Measurements from ENCODE around the gene SPDEF.

- TF ChIP-seq CTCF (conservative IDR thresholded peaks at IDR 0.05; ENCODE audit: low read depth in 2 of 2) (no peak), EZH2phosphoT487 (IDR thresholded peaks at IDR 0.05; ENCODE audit: unreplicated experiment) (no peak), EZH2 (IDR thresholded peaks at IDR 0.05; ENCODE audit: low read depth, unreplicated experiment) (no peak), NANOG (IDR thresholded peaks at IDR 0.05; ENCODE audit: borderline replicate concordance) (no peak), REST (IDR thresholded peaks at IDR 0.05; ENCODE audit: unreplicated experiment) (no peak), JUNB (IDR thresholded peaks at IDR 0.05; ENCODE audit: unreplicated experiment) (no peak)
Measured at GRCh38 chr6:34489207-34489805, 66.8 kb downstream of the SPDEF start.
